OCI-LY3 (cell line): Measurements from ENCODE around the gene KCNF1.

Source experiments
- EZH2phosphoT487 ChIP-seq: fragments of 200-600 bp; shearing (Covaris generic); IDR thresholded peaks from 2 replicates; pipeline ENCODE4 v1.6.1; 2018; ENCODE audit warnings: antibody characterized with exemption, mixed run types, low read depth
- TF ChIP-seq, protein P1 (sequence below): fragments of 200-600, 300-600 bp; sonication (generic); IDR thresholded peaks from 2 replicates; pipeline ENCODE4 v1.5.1; 2014; ENCODE audit warnings: antibody characterized with exemption, low read length, low read depth

DNA sequence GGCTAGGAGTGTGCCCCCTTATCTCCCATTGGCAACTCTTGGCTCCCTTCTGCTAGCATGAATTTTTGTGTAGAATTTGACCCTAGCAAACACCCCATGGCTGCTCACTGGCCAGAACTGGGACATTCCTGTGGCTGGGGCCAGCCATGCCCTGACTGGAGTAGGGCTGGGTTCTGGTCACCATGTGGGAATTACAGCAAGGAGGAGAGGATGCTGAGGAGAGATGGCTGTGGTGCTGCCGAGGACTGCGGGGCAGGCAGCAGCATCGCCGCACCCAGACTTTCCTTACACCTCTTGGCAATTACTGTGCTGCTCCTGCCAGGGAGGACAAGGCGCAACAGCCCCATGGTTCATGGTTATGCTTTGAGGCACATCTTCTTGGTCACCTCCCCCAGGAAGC, 12.7 kb downstream of the KCNF1 start:
- TF ChIP-seq, protein P1, sequence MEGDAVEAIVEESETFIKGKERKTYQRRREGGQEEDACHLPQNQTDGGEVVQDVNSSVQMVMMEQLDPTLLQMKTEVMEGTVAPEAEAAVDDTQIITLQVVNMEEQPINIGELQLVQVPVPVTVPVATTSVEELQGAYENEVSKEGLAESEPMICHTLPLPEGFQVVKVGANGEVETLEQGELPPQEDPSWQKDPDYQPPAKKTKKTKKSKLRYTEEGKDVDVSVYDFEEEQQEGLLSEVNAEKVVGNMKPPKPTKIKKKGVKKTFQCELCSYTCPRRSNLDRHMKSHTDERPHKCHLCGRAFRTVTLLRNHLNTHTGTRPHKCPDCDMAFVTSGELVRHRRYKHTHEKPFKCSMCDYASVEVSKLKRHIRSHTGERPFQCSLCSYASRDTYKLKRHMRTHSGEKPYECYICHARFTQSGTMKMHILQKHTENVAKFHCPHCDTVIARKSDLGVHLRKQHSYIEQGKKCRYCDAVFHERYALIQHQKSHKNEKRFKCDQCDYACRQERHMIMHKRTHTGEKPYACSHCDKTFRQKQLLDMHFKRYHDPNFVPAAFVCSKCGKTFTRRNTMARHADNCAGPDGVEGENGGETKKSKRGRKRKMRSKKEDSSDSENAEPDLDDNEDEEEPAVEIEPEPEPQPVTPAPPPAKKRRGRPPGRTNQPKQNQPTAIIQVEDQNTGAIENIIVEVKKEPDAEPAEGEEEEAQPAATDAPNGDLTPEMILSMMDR, result no peak
- TF ChIP-seq EZH2phosphoT487, result no peak
